Large intestine (tissue), 12 donors: ENCODE results near the gene DNAJC1. TPM values are rescaled to one million over a fixed set of nuclear protein-coding genes. Genes with fewer than 3 reads are reported as not detected.
"Not testable (repeated sequence)": the region's sequence is repeated elsewhere in the genome, so short reads cannot be mapped to it uniquely, and the experiment has no call there.

ENCODE experiments used
- DNase-seq, 2 donors: peaks; one replicate each; pipeline versions ENCODE4 v3.0.0 to v3.0.0-alpha.2; 2013
- H3K27ac ChIP-seq: one replicate; pipeline ENCODE4 v1.5.1; 2013; ENCODE audit warnings: low read length
- H3K27me3 ChIP-seq: 2 replicates; pipeline ENCODE4 v1.6.1; 2013; ENCODE audit warnings: low read length; ENCODE audit not compliant: control insufficient read depth, insufficient read depth
- H3K36me3 ChIP-seq: 2 replicates; pipeline ENCODE4 v1.6.1; 2013; ENCODE audit warnings: low read length; ENCODE audit not compliant: control insufficient read depth, insufficient read depth
- H3K4me1 ChIP-seq: one replicate; pipeline ENCODE4 v1.6.1; 2013; ENCODE audit warnings: low read length; ENCODE audit not compliant: control insufficient read depth, insufficient read depth
- H3K4me3 ChIP-seq: one replicate; pipeline ENCODE4 v1.5.1; 2013; ENCODE audit warnings: low read length
- H3K9me3 ChIP-seq: one replicate; pipeline ENCODE4 v1.6.1; 2013; ENCODE audit warnings: mild to moderate bottlenecking, low read depth, low read length, moderate library complexity; ENCODE audit not compliant: control insufficient read depth
- WGBS: methylation state at CpG from one replicate; pipeline ENCODE4 v1.1.5; 2013; ENCODE audit warnings: low lambda C conversion rate; ENCODE audit not compliant: insufficient coverage; 5-methylcytosine and 5-hydroxymethylcytosine counted together
- long read RNA-seq, 11 donors: transcript quantifications; one replicate each; lab custom pipeline, GENCODE V29; 2026
- polyA plus RNA-seq: library from polyadenylated mRNA; unstranded; fragments of 120-200 nt; gene quantifications from one replicate; pipeline ENCODE4 v1.2.1, GENCODE V29; 2013

The DNAJC1 gene
- 25.2 TPM for polyA plus RNA-seq
- long read RNA-seq, donor 1, partial matches to known transcripts = 29 of 31 reads
- long read RNA-seq, donor 1, other reads (novel, unspliced or antisense) = 0 of 31 reads
- long read RNA-seq, donor 2, partial matches to known transcripts = 39 of 42 reads
- long read RNA-seq, donor 2, other reads (novel, unspliced or antisense) = 0 of 42 reads
- long read RNA-seq, donor 3 = 0 reads
- long read RNA-seq, donor 4 = 0 reads
- long read RNA-seq, donor 5, partial matches to known transcripts = 27 of 31 reads
- long read RNA-seq, donor 5, other reads (novel, unspliced or antisense) = 0 of 31 reads
- long read RNA-seq, donor 6, partial matches to known transcripts = 31 of 34 reads
- long read RNA-seq, donor 6, other reads (novel, unspliced or antisense) = 0 of 34 reads
- long read RNA-seq, donor 7, partial matches to known transcripts = 31 of 31 reads
- long read RNA-seq, donor 7, other reads (novel, unspliced or antisense) = 0 of 31 reads
- long read RNA-seq, donor 8, partial matches to known transcripts = 89 of 93 reads
- long read RNA-seq, donor 8, other reads (novel, unspliced or antisense) = 0 of 93 reads
- long read RNA-seq, donor 9, partial matches to known transcripts = 65 of 67 reads
- long read RNA-seq, donor 9, other reads (novel, unspliced or antisense) = 0 of 67 reads
- long read RNA-seq, donor 10, transcript DNAJC1-202 (12 exons, 2,106 nt) = major isoform, 5 of 73 reads
- long read RNA-seq, donor 10, partial matches to known transcripts = 68 of 73 reads
- long read RNA-seq, donor 10, other reads (novel, unspliced or antisense) = 0 of 73 reads
- long read RNA-seq, donor 11, partial matches to known transcripts = 40 of 41 reads
- long read RNA-seq, donor 11, other reads (novel, unspliced or antisense) = 0 of 41 reads

GRCh38 chr10:22003177-22003963, at the start of gene DNAJC1:
Gene DNAJC1 (minus strand): TSS chr10:22003730. CDS start chr10:22003434, 296 bp downstream.
- Histone ChIP-seq H3K27me3 (no peaks in the 10 kb centered on the region), H3K27ac (peak within 1 kb of the TSS; percentile 96), H3K4me1 (peaks cover 3% of the 10 kb centered on the region), H3K36me3 (no peaks in the 10 kb centered on the region), H3K4me3 (peak within 1 kb of the TSS; percentile 94), H3K9me3 (peaks cover 3% of the 10 kb centered on the region)
- DNase-seq = peak; percentile 96 to 98
- WGBS = no CpG with 5 or more reads among the region's 83 CpGs

DNA sequence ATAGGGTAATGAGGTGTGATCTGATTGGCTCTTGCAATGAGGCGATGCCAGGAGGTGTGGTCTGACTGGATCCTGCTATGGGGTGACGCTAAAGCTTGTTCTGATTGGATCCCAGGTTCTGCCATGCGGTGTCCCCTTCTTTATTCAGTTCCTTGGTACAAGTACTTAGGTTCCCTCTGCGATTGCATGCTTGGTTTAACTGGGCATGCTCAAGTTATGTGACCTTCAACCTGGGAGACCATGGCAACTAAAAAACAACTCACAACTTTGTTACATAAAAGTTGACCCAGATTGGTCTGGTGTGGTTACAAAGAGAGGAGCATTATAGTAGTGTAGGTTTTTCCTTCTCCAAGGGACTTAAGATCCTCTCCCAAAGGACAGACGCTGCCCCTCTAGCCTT, 49.5 kb upstream of the DNAJC1 start:
- H3K36me3 ChIP-seq = no peaks in the 10 kb centered on the region
- H3K27me3 ChIP-seq = no peaks in the 10 kb centered on the region
- no peaks in the 10 kb centered on the region for H3K9me3 ChIP-seq
- H3K27ac ChIP-seq = no peak overlapping the region
- no peak for DNase-seq
- H3K4me1 ChIP-seq = no peaks in the 10 kb centered on the region
- H3K4me3 ChIP-seq = no peak overlapping the region
- 100% methylated on average over 1 of the region's 5 CpGs for WGBS

DNA sequence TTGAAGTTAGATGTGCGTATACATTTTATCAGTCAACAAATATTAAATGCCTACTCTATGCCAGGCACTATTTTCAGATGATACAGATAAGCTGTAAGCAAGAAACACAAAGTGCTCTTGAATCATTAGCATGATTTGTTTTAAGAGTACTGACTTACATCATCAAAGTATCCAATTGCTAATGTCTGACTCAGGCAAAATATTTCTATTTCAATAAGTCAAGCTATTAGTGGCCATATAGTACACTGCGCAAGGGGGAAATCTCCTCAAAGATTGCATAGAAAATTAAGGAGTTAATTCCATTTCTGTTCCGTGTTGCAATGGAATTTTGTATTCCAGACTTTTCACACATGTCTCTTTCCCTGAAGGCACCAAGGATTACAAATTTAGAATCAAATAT, 46.1 kb upstream of the DNAJC1 start:
- Histone ChIP-seq H3K9me3 (no peaks in the 10 kb centered on the region), H3K27ac (no peak overlapping the region), H3K4me3 (no peak overlapping the region), H3K4me1 (no peaks in the 10 kb centered on the region), H3K27me3 (no peaks in the 10 kb centered on the region), H3K36me3 (no peaks in the 10 kb centered on the region)
- 86% methylated on average over 2 of the region's 3 CpGs for WGBS
- DNase-seq = no peak

GRCh38 chr10:22047812-22048211, 44.3 kb upstream of the DNAJC1 start:
- Histone ChIP-seq H3K4me3 (no peak overlapping the region), H3K36me3 (no peaks in the 10 kb centered on the region), H3K27ac (no peak overlapping the region), H3K4me1 (no peaks in the 10 kb centered on the region), H3K9me3 (no peaks in the 10 kb centered on the region), H3K27me3 (no peaks in the 10 kb centered on the region)
- no CpG with 5 or more reads among the region's 1 CpG for WGBS
- no peak for DNase-seq

DNA sequence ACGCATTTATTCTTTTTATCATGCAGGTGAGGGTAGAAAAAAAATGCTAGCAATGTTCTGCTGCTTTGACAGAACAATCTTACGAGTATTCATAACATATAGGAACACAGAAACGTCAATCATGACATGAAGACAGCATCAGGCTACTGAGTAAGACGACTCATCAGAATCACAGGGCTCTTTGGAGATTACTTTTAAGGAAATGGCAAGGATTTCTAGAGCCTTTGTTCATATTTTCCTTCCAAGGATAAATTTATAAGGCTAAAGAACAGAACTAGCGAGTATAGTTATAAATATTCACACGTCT, 39.8 kb upstream of the DNAJC1 start:
- no peaks in the 10 kb centered on the region for H3K9me3 ChIP-seq
- no peaks in the 10 kb centered on the region for H3K4me1 ChIP-seq
- H3K36me3 ChIP-seq = no peaks in the 10 kb centered on the region
- H3K4me3 ChIP-seq = no peak overlapping the region
- DNase-seq = no peak
- 67% methylated on average over 1 of the region's 6 CpGs for WGBS
- H3K27ac ChIP-seq = no peak overlapping the region
- H3K27me3 ChIP-seq = peaks cover 3% of the 10 kb centered on the region

GRCh38 chr10:22042557-22043326, 39.2 kb upstream of the DNAJC1 start:
- Histone ChIP-seq H3K27ac (no peak overlapping the region), H3K9me3 (no peaks in the 10 kb centered on the region), H3K4me3 (no peak overlapping the region), H3K36me3 (no peaks in the 10 kb centered on the region), H3K4me1 (no peaks in the 10 kb centered on the region), H3K27me3 (peaks cover 3% of the 10 kb centered on the region)
- WGBS = no CpG with 5 or more reads among the region's 8 CpGs
- DNase-seq = no peak

GRCh38 chr10:22034333-22034732, 30.8 kb upstream of the DNAJC1 start:
- 100% methylated on average over 2 of the region's 3 CpGs for WGBS
- Histone ChIP-seq H3K36me3 (no peaks in the 10 kb centered on the region), H3K27me3 (no peaks in the 10 kb centered on the region), H3K9me3 (no peaks in the 10 kb centered on the region), H3K27ac (no peak overlapping the region), H3K4me3 (no peak overlapping the region), H3K4me1 (no peaks in the 10 kb centered on the region)
- DNase-seq = no peak

DNA sequence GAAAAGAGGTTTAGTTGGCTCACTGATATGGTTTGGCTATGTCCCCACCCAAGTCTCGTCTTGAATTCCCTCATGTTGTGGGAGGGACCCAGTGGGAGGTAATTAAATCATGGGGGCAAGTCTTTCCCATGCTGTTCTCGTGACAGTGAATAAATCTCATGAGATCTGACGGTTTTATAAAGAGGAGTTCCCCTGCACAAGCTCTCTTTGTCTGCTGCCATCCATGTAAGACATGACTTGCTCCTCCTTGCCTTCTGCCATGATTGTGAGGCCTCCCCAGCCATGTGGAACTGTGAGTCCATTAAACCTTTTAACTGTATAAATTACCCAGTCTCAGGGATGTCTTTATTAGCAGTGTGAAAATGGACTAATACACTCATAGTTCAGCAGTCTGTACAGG, 28.7 kb upstream of the DNAJC1 start:
- not testable (repeated sequence) for H3K27ac ChIP-seq, H3K4me3 ChIP-seq, H3K27me3 ChIP-seq, DNase-seq, H3K4me1 ChIP-seq, H3K36me3 ChIP-seq, H3K9me3 ChIP-seq
- no CpG with 5 or more reads among the region's 3 CpGs for WGBS

GRCh38 chr10:22030421-22030820, 26.9 kb upstream of the DNAJC1 start:
- H3K27ac ChIP-seq = no peak overlapping the region
- H3K9me3 ChIP-seq = no peaks in the 10 kb centered on the region
- no peak overlapping the region for H3K4me3 ChIP-seq
- DNase-seq = no peak
- no peaks in the 10 kb centered on the region for H3K27me3 ChIP-seq
- 60% methylated on average over 1 of the region's 2 CpGs for WGBS
- no peaks in the 10 kb centered on the region for H3K4me1 ChIP-seq
- no peaks in the 10 kb centered on the region for H3K36me3 ChIP-seq
